Glomerular endothelial cell (primary cell): ENCODE measurements around the gene DGKG. TPM values are rescaled to one million over a fixed set of nuclear protein-coding genes. Genes with fewer than 3 reads are reported as not detected.

ENCODE experiments used
- DNase-seq: peaks from one replicate; pipeline ENCODE4 v3.0.0-alpha.2; 2011; ENCODE audit warnings: low read depth, low spot score; ENCODE audit errors: extremely low read depth
- total RNA-seq: library from RNA; depleted of rRNA; stranded (reverse); fragments of >200 nt; gene quantifications from 2 replicates; pipeline ENCODE4 v1.2.3, GENCODE V29; 2015

The DGKG gene
- total RNA-seq, 1 donor from 2014 or later: 3.8 TPM

DNA sequence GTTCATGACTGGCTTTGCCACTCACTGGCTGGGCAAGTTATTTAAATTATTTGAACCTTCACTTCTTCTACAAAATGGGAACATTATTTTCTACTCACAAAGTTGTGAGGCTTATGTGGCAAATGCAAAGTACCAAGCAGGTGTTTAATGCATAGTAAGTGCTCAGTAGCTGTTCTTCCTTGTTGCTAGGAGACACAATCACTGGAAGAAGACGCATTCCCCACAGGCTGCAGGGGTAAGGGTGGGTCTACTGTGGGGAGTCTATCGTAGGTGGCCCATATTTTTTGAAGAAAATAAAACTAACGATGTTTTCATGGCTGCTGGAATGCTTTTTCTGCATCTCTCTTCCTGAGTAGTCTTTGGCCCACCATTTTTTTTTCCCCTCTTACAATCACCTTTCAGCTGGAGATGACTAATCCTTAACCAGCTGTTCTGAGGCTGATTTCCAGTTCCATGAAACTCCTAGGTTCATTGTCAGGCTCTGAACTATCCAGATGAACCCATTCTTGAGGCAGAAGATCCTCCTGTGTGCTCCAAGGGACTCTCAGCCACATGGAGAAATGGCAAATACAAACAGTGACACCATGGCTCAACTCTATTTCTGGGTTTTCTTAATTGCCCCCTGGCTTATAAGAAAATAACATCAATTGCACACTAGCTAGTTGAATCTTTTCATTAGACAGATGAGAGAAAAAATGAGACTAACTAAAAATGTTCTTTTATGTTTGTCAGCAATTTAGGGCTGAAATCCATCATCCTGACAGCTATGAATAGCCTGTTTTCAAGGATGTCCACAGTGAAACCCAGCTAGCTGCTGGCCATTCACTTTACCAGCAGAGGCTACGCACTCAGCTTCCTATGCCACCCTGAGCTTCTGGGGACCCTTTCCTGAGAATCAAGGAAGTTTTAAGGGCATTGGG is 144.9 kb downstream of the DGKG start:
- no peak for DNase-seq

DNA sequence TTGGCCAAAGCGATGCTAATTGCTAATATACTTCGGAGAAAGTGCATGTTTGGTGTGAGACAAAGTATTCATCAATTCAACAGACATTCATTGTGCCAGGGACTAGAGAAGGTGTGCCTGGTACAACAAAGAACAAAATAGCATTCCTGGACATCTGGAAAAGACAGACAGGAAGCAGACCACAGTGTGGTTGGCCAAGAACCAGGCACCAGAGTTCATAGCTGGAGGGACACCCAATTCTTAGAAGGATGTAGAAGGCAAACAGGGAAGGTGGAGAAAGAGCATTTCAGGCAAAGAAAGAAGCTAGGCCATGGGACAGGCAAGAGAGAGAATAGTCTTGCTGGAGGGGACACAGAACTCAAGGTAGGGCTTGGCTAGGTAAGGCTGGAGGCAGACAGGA is 147.4 kb downstream of the DGKG start:
- no peak for DNase-seq

- no peak for DNase-seq
Observed at GRCh38 chr3:186213946-186214345, 148.1 kb downstream of the DGKG start.

- DNase-seq: no peak
Observed at GRCh38 chr3:186212611-186213010, 149.4 kb downstream of the DGKG start.

- DNase-seq: no peak
Observed at GRCh38 chr3:186210852-186211500, 151.1 kb downstream of the DGKG start.

DNA sequence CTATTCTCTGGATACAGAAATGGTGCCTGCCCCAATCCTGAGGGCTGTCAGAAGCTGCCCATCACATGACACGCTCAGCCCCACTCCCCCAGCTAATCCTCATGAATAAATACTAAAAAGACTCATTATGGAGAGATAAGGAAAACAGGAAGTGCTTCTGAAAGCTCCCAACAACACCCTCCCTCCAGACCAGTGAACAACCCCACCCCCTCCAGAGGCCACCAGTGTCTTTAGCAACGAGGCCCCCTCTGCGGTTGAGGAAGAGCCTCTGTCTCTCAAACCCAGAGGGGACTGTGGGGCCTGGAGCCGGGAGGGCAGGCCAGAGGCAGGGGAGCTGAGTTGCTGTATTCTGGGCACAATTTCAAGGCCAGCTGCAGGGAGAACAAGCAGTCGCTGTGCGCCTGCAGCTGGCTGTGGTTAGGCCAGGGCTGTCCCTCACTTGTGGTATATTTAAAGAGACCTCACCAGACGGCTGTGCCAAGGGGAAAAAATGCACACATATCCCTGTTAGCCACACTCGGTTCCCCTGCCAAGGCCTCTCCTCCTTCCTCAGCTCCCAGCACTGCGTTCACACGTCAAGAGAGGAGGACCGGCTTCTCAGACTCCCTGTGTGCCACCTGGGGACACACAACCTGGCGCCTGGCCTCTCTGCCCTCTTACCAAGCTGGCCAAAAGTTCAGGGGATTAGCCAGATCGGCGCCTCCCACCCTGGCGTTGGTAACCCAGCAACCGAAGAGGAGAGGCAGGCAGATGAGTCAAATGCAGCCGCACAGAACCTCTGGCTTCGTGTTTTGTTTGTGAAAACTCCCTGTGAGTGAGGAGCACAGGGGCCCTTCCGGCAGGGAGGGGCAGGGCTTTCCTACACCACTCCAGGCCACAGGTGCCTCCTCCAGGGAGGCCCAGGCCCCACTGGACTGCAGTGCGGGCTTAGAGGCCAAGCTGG is 152.0 kb downstream of the DGKG start:
- no peak for DNase-seq

- no peak for DNase-seq
Observed at GRCh38 chr3:186208296-186208989, 153.6 kb downstream of the DGKG start.

GRCh38 chr3:186207515-186207914 is 154.5 kb downstream of the DGKG start:
- no peak for DNase-seq

GRCh38 chr3:186200726-186201125 is 161.3 kb downstream of the DGKG start:
- DNase-seq: no peak

DNA sequence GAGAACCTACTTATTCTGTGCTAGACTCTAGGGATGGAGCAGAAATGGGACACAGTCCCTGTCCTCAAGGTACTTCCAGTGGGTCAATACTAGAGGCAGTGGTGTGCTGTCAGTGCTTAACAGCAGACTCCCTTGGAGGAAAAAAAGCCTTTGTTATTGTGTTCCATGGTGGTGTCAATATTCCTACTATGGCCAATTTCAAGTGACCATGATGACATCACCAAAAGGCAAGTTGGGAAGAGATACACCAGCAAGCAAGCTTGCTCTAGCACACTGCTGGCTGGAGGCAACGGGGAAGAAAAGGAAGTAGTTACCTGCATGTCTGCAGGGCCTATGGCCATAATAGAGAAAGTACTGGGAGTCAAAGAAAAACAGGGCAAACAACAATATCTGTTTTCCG is 163.6 kb downstream of the DGKG start:
- DNase-seq: no peak

- DNase-seq: no peak
Observed at GRCh38 chr3:186194451-186194811, 167.6 kb downstream of the DGKG start.

GRCh38 chr3:186193534-186194450 is 168.2 kb downstream of the DGKG start:
- DNase-seq: no peak

DNA sequence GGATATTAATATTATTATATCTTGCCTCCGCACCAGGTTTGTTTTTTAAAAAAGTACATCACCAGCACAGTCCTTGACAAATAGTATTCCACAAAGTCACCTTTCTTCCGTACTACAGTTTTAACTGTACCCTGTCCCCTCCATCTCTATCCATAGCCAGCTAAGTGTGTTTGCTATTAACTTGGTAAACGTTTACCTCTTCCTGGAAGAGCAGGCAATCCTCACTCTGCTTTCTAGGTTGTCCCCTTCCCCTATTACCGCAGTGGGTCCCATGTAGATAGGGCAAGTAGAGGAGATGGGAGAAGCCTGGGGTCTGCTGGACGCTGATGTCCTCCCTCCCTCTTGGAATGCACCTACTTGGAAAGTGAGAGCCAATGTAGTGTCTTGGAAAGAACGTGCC is 169.2 kb downstream of the DGKG start:
- no peak for DNase-seq

GRCh38 chr3:186189492-186189891 is 172.5 kb downstream of the DGKG start:
- DNase-seq: no peak

GRCh38 chr3:186187401-186188275 is 174.4 kb downstream of the DGKG start:
- DNase-seq: no peak

DNA sequence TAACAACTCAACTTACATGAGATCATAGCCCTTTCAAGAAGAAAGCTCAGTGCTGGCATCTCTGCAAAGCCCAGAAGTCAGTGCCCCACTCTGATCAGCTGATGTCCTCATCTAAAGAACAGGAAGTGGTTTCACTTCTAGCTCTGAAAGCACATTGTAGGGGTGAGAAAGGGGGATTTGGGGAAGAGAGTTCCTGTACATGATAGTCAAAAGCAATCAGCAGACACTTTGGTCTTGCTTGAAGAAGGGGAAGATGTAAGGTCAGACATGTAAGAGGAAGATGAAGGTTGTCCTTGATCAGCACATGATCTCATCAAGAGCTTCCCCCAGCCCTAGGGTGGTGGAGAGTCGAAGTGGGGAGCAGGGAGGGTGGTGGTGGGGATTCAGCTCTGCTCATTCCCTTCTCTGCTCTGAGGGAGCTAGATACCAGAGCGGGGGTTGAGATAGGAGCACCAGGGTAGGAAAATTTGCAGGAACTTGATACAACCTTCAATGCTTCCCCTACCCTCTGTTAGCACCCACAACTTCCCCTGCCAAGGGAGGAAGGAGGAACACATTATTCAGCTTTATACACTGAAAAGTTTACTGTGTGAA is 176.7 kb downstream of the DGKG start:
- DNase-seq: no peak

GRCh38 chr3:186184021-186184420 is 178.0 kb downstream of the DGKG start:
- no peak for DNase-seq

DNA sequence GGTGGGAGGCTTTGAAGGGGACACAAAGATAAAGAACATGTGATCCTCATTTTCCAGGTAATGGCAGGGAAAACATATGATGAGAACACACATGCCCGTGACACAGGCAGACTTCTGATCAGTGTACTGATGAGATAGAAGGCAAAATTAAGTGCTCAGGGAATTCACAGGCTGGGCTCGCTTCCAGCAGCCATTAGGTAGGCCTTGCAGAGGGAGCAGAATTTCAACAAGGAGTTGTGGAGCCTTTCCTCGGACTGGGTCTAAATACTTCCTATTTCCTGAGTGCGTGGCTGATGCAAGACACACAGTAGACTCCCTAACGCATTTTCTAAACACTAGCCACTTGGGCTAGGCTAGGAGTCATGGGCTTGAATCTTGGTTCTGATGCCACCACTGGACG is 179.2 kb downstream of the DGKG start:
- no peak for DNase-seq
